Endodermal cell (in vitro differentiated cells): ENCODE results near the gene SRRD. TPM values are rescaled to one million over a fixed set of nuclear protein-coding genes. Genes with fewer than 3 reads are reported as not detected.
A peak's percentile ranks its signal among the peaks of the same experiment; 100 is the strongest.

Experiments
- DNase-seq: peaks from one replicate; pipeline ENCODE4 v3.0.0-alpha.2; 2017
- H3K27ac ChIP-seq: 2 replicates; pipeline ENCODE4 v1.5.1; 2013; ENCODE audit warnings: mild to moderate bottlenecking, low read depth, low read length, moderate library complexity
- H3K27me3 ChIP-seq: 2 replicates; pipeline ENCODE4 v1.6.1; 2013; ENCODE audit warnings: mild to moderate bottlenecking, low read length, moderate library complexity; ENCODE audit not compliant: insufficient read depth, control insufficient read depth, poor library complexity, severe bottlenecking
- H3K36me3 ChIP-seq: 2 replicates; pipeline ENCODE4 v1.7.0; 2013; ENCODE audit warnings: mild to moderate bottlenecking, low read length, moderate library complexity; ENCODE audit not compliant: control insufficient read depth, insufficient read depth
- H3K4me1 ChIP-seq: one replicate; pipeline ENCODE4 v1.7.0; 2013; ENCODE audit warnings: low read length; ENCODE audit not compliant: control insufficient read depth, insufficient read depth
- H3K4me3 ChIP-seq: 2 replicates; pipeline ENCODE4 v1.5.1; 2013; ENCODE audit warnings: mild to moderate bottlenecking, low read length, moderate library complexity
- H3K9ac ChIP-seq: 2 replicates; pipeline ENCODE4 v1.6.1; 2013; ENCODE audit warnings: mild to moderate bottlenecking, low read length, moderate library complexity; ENCODE audit not compliant: poor library complexity, severe bottlenecking; ENCODE audit errors: extremely low read depth
- H3K9me3 ChIP-seq: 2 replicates; pipeline ENCODE4 v1.6.1; 2013; ENCODE audit warnings: mild to moderate bottlenecking, low read length, moderate library complexity; ENCODE audit not compliant: control insufficient read depth
- H3K27ac Mint-ChIP-seq: 2 replicates; pipeline ENCODE4 v1.8.0; 2020; ENCODE audit warnings: mixed read lengths
- H3K27me3 Mint-ChIP-seq: 2 replicates; pipeline ENCODE4 v1.8.0; 2021; ENCODE audit warnings: mild to moderate bottlenecking, mixed read lengths; ENCODE audit not compliant: insufficient read depth
- H3K36me3 Mint-ChIP-seq: 2 replicates; pipeline ENCODE4 v1.8.0; 2020; ENCODE audit warnings: low read depth, mixed read lengths
- H3K4me1 Mint-ChIP-seq: 2 replicates; pipeline ENCODE4 v1.8.0; 2020; ENCODE audit warnings: mixed read lengths
- H3K4me3 Mint-ChIP-seq: 2 replicates; pipeline ENCODE4 v1.8.0; 2020; ENCODE audit warnings: mild to moderate bottlenecking, moderate library complexity, mixed read lengths
- H3K9me3 Mint-ChIP-seq: 2 replicates; pipeline ENCODE4 v1.8.0; 2020; ENCODE audit warnings: mild to moderate bottlenecking, mixed read lengths
- CTCF ChIP-seq: fragments of 200-600 bp; sonication (generic); conservative IDR thresholded peaks from 2 replicates; pipeline ENCODE4 v1.5.0; 2021; ENCODE audit warnings: antibody characterized with exemption, mild to moderate bottlenecking
- WGBS, 2 experiments: methylation state at CpG; one replicate each; pipeline versions ENCODE4 v1.1.5 to v1.1.7; 2013; ENCODE audit warnings: missing lambda C conversion rate in 2 of 2, mixed read lengths in 1 of 2; ENCODE audit not compliant: insufficient coverage in 1 of 2, insufficient read length in 1 of 2; 5-methylcytosine and 5-hydroxymethylcytosine counted together
- long read RNA-seq, 4 experiments: library from polyadenylated mRNA in 2 of 4; library from RNA in 1 of 4; library from capped mRNA in 1 of 4; stranded (forward) in 3 of 4; unstranded in 1 of 4; transcript quantifications; one replicate each; pipeline ENCODE4 v2.0.0, GENCODE V29; 2020 to 2021; ENCODE audit warnings: inconsistent platforms in 1 of 4
- polyA plus RNA-seq, 2 experiments: library from polyadenylated mRNA; stranded (reverse); fragments of 50-300 nt; gene quantifications; one replicate each; pipeline ENCODE4 v1.2.3, GENCODE V29; 2013
- total RNA-seq, 2 donors: library from RNA; stranded (reverse); fragmentation: NEBNext Ultra II Directional in 1 of 2; extraction: Animal tissue kit (Norgen Biotek cat#: 25700) in 1 of 2; gene quantifications; 2 replicates in 1 of 2; 3 replicates in 1 of 2; pipeline ENCODE4 v1.2.1, GENCODE V29; 2021

The SRRD gene, protein sequence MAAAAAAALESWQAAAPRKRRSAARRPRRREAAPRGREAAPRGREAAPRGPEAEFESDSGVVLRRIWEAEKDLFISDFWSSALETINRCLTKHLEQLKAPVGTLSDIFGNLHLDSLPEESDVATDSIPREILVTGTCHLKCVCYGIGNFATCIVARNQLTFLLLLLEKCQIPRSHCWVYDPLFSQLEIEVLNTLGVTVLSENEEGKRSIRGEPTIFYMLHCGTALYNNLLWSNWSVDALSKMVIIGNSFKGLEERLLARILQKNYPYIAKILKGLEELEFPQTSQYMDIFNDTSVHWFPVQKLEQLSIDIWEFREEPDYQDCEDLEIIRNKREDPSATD
- total RNA-seq, result 10 to 100 TPM; 27.4 to 30.0 TPM
- polyA plus RNA-seq (2013, experiment 1 of 2), result 26.7 TPM
- polyA plus RNA-seq (2013, experiment 2 of 2), result 25.2 TPM
- long read RNA-seq, experiment 1, full-length matches to known transcripts, result 8 of 12 reads
- long read RNA-seq, experiment 1, partial matches to known transcripts, result 3 of 12 reads
- long read RNA-seq, experiment 1, other reads (novel, unspliced or antisense), result 1 of 12 reads
- long read RNA-seq, experiment 2, full-length matches to known transcripts, result 23 of 30 reads
- long read RNA-seq, experiment 2, partial matches to known transcripts, result 2 of 30 reads
- long read RNA-seq, experiment 2, other reads (novel, unspliced or antisense), result 5 of 30 reads
- long read RNA-seq, experiment 3, partial matches to known transcripts, result 0 of 1 reads
- long read RNA-seq, experiment 3, other reads (novel, unspliced or antisense), result 1 of 1 reads
- long read RNA-seq, experiment 4, full-length matches to known transcripts, result 1 of 2 reads
- long read RNA-seq, experiment 4, partial matches to known transcripts, result 1 of 2 reads
- long read RNA-seq, experiment 4, other reads (novel, unspliced or antisense), result 0 of 2 reads

GRCh38 chr22:26483439-26484359 is at the start of gene SRRD, which contains the start of gene HPS4:
Gene SRRD, plus strand, starts transcription at chr22:26483877. Its CDS starts 14 bp downstream, at chr22:26483891.
Gene HPS4, minus strand, starts transcription at chr22:26483783. Its CDS starts 2,021 bp downstream, at chr22:26481762.
- peak; percentile 97 for DNase-seq
- H3K27me3 ChIP-seq, result no peaks in the 10 kb centered on the region
- peak within 1 kb of the TSS; percentile 100 for H3K4me3 ChIP-seq
- peak within 1 kb of the TSS; percentile 75 for H3K27ac ChIP-seq
- H3K4me3 Mint-ChIP-seq, result peak within 1 kb of the TSS; percentile 88
- peaks cover 3% of the 10 kb centered on the region for H3K4me1 ChIP-seq
- 0 to 2% methylated on average over 22 to 85 of the region's 85 CpGs for WGBS, 2 experiments
- H3K36me3 ChIP-seq, result peaks cover 18% of the 10 kb centered on the region
- no peak for TF ChIP-seq CTCF
- peaks cover 37% of the 10 kb centered on the region for H3K4me1 Mint-ChIP-seq
- peak within 1 kb of the TSS; percentile 99 for H3K27ac Mint-ChIP-seq
- H3K9me3 Mint-ChIP-seq, result no peaks in the 10 kb centered on the region
- no peaks in the 10 kb centered on the region for H3K9me3 ChIP-seq
- H3K9ac ChIP-seq, result peak within 1 kb of the TSS; percentile 91
- H3K27me3 Mint-ChIP-seq, result no peaks in the 10 kb centered on the region
- peaks cover 29% of the 10 kb centered on the region for H3K36me3 Mint-ChIP-seq

GRCh38 chr22:26435327-26436093 is 48.2 kb upstream of the SRRD start:
- no peaks in the 10 kb centered on the region for H3K9me3 Mint-ChIP-seq
- no peak for DNase-seq
- Histone ChIP-seq H3K9ac (no peak overlapping the region), H3K27me3 (no peaks in the 10 kb centered on the region), H3K4me1 (no peaks in the 10 kb centered on the region), H3K9me3 (no peaks in the 10 kb centered on the region), H3K27ac (no peak overlapping the region), H3K4me3 (no peak overlapping the region), H3K36me3 (peaks cover 5% of the 10 kb centered on the region)
- H3K27ac Mint-ChIP-seq, result no peak overlapping the region
- 95 to 96% methylated on average over 4 to 11 of the region's 11 CpGs for WGBS, 2 experiments
- peaks cover 11% of the 10 kb centered on the region for H3K36me3 Mint-ChIP-seq
- H3K27me3 Mint-ChIP-seq, result no peaks in the 10 kb centered on the region
- no peak for TF ChIP-seq CTCF
- H3K4me3 Mint-ChIP-seq, result no peak overlapping the region
- H3K4me1 Mint-ChIP-seq, result peaks cover 27% of the 10 kb centered on the region
